Measurements from ENCODE around the gene ITGBL1.

ITGBL1 gene

GRCh38 chr13:101490406-101491015 is 38.0 kb downstream of the ITGBL1 start:
- no peak overlapping the region for H3K4me3 ChIP-seq (ENCODE audit: low read depth, low read length)

GRCh38 chr13:101492251-101492910 is 39.9 kb downstream of the ITGBL1 start:
- no peak overlapping the region for H3K4me3 ChIP-seq (ENCODE audit: low read depth, low read length)
- TF ChIP-seq CTCF (IDR thresholded peaks at IDR 0.05; ENCODE audit: low read depth, low read length) = no peak

More at GRCh38 chr13:101490406-101491015, 38.0 kb downstream of the ITGBL1 start:
- no peak for TF ChIP-seq CTCF (IDR thresholded peaks at IDR 0.05; ENCODE audit: low read depth, low read length)

- no peak overlapping the region for H3K4me3 ChIP-seq (ENCODE audit: low read depth, low read length)
- TF ChIP-seq CTCF (IDR thresholded peaks at IDR 0.05; ENCODE audit: low read depth, low read length) = no peak
These were observed 41.1 kb downstream of the ITGBL1 start for GRCh38 chr13:101493541-101493940.

- no peak overlapping the region for H3K4me3 ChIP-seq (ENCODE audit: low read depth, low read length)
- no peak for TF ChIP-seq CTCF (IDR thresholded peaks at IDR 0.05; ENCODE audit: low read depth, low read length)
These were observed 46.9 kb downstream of the ITGBL1 start for GRCh38 chr13:101499406-101499805.

- no peak for TF ChIP-seq CTCF (IDR thresholded peaks at IDR 0.05; ENCODE audit: low read depth, low read length)
- no peak overlapping the region for H3K4me3 ChIP-seq (ENCODE audit: low read depth, low read length)
These were observed 50.1 kb downstream of the ITGBL1 start for GRCh38 chr13:101502618-101503017.

- no peak overlapping the region for H3K4me3 ChIP-seq (ENCODE audit: low read depth, low read length)
- TF ChIP-seq CTCF (IDR thresholded peaks at IDR 0.05; ENCODE audit: low read depth, low read length) = no peak
These were observed 58.7 kb downstream of the ITGBL1 start for GRCh38 chr13:101511161-101511560.

GRCh38 chr13:101511766-101512165 is 59.3 kb downstream of the ITGBL1 start:
- no peak overlapping the region for H3K4me3 ChIP-seq (ENCODE audit: low read depth, low read length)
- TF ChIP-seq CTCF (IDR thresholded peaks at IDR 0.05; ENCODE audit: low read depth, low read length) = no peak
